Activated CD4-positive, CD25-positive, alpha-beta regulatory T cell treated with anti-CD3 and anti-CD28 coated beads, Interleukin-2, amount 50 U/mL, for 16 hours (primary cell): Measurements from ENCODE around the gene MBNL1.

Experiments used
- DNase-seq: peaks from one replicate; pipeline ENCODE4 v3.0.0-alpha.2; 2020; ENCODE audit warnings: low read depth, low spot score

The MBNL1 gene

GRCh38 chr3:152268555-152269055 is at the start of gene MBNL1:
Gene MBNL1, plus strand, starts transcription at chr3:152268929. Its CDS starts 31,265 bp downstream, at chr3:152300194.
- peak; percentile 73 for DNase-seq

GRCh38 chr3:152219216-152219615 is 49.5 kb upstream of the MBNL1 start:
- no peak for DNase-seq

- DNase-seq, result no peak
These were observed 48.9 kb upstream of the MBNL1 start for GRCh38 chr3:152219769-152220255.

GRCh38 chr3:152222327-152222726 is 46.4 kb upstream of the MBNL1 start:
- DNase-seq, result no peak

GRCh38 chr3:152225201-152225600 is 43.5 kb upstream of the MBNL1 start:
- DNase-seq, result no peak

GRCh38 chr3:152226176-152226575 is 42.6 kb upstream of the MBNL1 start:
- no peak for DNase-seq

- DNase-seq, result no peak
These were observed 41.7 kb upstream of the MBNL1 start for GRCh38 chr3:152227027-152227426.

- no peak for DNase-seq
These were observed 39.0 kb upstream of the MBNL1 start for GRCh38 chr3:152229692-152230091.

GRCh38 chr3:152230370-152230769 is 38.4 kb upstream of the MBNL1 start:
- no peak for DNase-seq

- DNase-seq, result no peak
These were observed 36.7 kb upstream of the MBNL1 start for GRCh38 chr3:152232001-152232400.

- no peak for DNase-seq
These were observed 36.0 kb upstream of the MBNL1 start for GRCh38 chr3:152232679-152233078.

- no peak for DNase-seq
These were observed 33.9 kb upstream of the MBNL1 start for GRCh38 chr3:152234657-152235375.

- DNase-seq, result no peak
These were observed 32.9 kb upstream of the MBNL1 start for GRCh38 chr3:152235709-152236298.

GRCh38 chr3:152236716-152237115 is 32.0 kb upstream of the MBNL1 start:
- DNase-seq, result no peak

GRCh38 chr3:152241142-152242017 is 27.3 kb upstream of the MBNL1 start:
- no peak for DNase-seq

GRCh38 chr3:152243301-152243711 is 25.4 kb upstream of the MBNL1 start:
- no peak for DNase-seq

- no peak for DNase-seq
These were observed 24.8 kb upstream of the MBNL1 start for GRCh38 chr3:152243721-152244516.

- no peak for DNase-seq
These were observed 24.2 kb upstream of the MBNL1 start for GRCh38 chr3:152244517-152244888.

GRCh38 chr3:152245498-152246170 is 23.1 kb upstream of the MBNL1 start:
- DNase-seq, result no peak

- no peak for DNase-seq
These were observed 16.8 kb upstream of the MBNL1 start for GRCh38 chr3:152251916-152252315.

GRCh38 chr3:152252755-152253154 is 16.0 kb upstream of the MBNL1 start:
- DNase-seq, result no peak
